ENCODE measurements around the gene ETNPPL. TPM values are rescaled to one million over a fixed set of nuclear protein-coding genes. Genes with fewer than 3 reads are reported as not detected.

ETNPPL gene
- total and polyA plus RNA-seq, 8 donors, result 0.25 TPM; not detected in 7

DNA sequence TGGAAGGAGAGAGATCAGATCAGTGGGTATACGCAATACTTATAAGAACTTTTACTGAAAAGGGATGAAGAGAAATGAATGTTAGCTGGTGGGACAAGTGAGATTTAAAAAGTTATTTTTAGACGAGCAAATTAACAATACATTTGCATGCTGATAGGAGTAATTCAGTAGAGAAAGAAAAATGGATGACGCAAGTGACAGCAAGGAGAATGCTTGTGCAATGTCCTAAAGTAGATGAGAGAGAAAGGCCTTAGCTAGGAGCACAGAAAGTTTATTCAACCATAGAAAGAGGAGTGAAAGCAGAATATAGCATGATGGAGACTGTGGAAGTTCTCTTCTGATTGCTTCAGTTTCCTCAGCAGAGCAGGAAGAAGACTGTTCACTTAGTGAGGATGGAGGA lies 66.7 kb downstream of the ETNPPL start:
- TF ChIP-seq, protein P1, sequence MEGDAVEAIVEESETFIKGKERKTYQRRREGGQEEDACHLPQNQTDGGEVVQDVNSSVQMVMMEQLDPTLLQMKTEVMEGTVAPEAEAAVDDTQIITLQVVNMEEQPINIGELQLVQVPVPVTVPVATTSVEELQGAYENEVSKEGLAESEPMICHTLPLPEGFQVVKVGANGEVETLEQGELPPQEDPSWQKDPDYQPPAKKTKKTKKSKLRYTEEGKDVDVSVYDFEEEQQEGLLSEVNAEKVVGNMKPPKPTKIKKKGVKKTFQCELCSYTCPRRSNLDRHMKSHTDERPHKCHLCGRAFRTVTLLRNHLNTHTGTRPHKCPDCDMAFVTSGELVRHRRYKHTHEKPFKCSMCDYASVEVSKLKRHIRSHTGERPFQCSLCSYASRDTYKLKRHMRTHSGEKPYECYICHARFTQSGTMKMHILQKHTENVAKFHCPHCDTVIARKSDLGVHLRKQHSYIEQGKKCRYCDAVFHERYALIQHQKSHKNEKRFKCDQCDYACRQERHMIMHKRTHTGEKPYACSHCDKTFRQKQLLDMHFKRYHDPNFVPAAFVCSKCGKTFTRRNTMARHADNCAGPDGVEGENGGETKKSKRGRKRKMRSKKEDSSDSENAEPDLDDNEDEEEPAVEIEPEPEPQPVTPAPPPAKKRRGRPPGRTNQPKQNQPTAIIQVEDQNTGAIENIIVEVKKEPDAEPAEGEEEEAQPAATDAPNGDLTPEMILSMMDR (IDR thresholded peaks at IDR 0.05), result no peak
- intact Hi-C loops (cut with DNase I), result no loop called here
- ATAC-seq (no peak), FAIRE-seq (no peak), DNase-seq (no peak)
- no peak overlapping the region for H3K27ac ChIP-seq
- no peaks in the 10 kb centered on the region for H3K9me3 ChIP-seq
- no peaks in the 10 kb centered on the region for H3K4me1 ChIP-seq
- H3K27me3 ChIP-seq, result no peaks in the 10 kb centered on the region
- 79 to 84% methylated on average over 3 of the region's 3 CpGs for WGBS, 2 donors
- H3K36me3 ChIP-seq, result no peaks in the 10 kb centered on the region
- H3K4me3 ChIP-seq, result no peak overlapping the region

GRCh38 chr4:108695062-108695461 lies 67.8 kb downstream of the ETNPPL start:
- 80 to 83% methylated on average over 1 of the region's 1 CpG for WGBS, 2 donors
- intact Hi-C loops (cut with DNase I), result no loop called here
- H3K4me3 ChIP-seq, result no peak overlapping the region
- no peaks in the 10 kb centered on the region for H3K4me1 ChIP-seq
- no peaks in the 10 kb centered on the region for H3K9me3 ChIP-seq
- TF ChIP-seq, protein P1 (IDR thresholded peaks at IDR 0.05), result no peak
- no peak for ATAC-seq
- H3K27ac ChIP-seq, result no peak overlapping the region
- FAIRE-seq, result no peak
- DNase-seq, result no peak
- no peaks in the 10 kb centered on the region for H3K36me3 ChIP-seq
- no peaks in the 10 kb centered on the region for H3K27me3 ChIP-seq

DNA sequence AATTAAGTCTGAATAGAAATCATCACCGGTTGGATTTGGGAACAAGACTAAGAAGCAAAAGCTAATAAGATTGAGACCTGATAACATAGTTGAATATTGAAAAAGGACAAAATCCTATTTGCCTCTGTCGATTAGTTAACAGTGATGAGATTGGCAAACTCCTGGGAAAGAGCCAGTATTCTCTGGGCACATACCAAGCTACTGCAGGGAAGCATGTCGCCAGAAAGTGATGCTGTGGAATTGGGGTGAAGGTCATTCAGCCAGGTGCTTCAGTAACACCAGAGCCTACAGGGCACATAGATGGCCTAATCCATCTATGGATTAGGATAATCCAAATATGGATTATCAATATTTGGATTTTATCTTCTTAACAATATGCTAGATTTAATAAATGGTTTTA lies 68.4 kb downstream of the ETNPPL start:
- intact Hi-C loops (cut with DNase I), result no loop called here
- H3K4me1 ChIP-seq, result no peaks in the 10 kb centered on the region
- H3K36me3 ChIP-seq, result no peaks in the 10 kb centered on the region
- no peak overlapping the region for H3K27ac ChIP-seq
- no peak for DNase-seq
- 42 to 55% methylated on average over 3 of the region's 3 CpGs for WGBS, 2 donors
- H3K9me3 ChIP-seq, result no peaks in the 10 kb centered on the region
- FAIRE-seq, result no peak
- ATAC-seq, result no peak
- H3K27me3 ChIP-seq, result no peaks in the 10 kb centered on the region
- no peak overlapping the region for H3K4me3 ChIP-seq
- TF ChIP-seq, protein P1 (IDR thresholded peaks at IDR 0.05), result no peak

DNA sequence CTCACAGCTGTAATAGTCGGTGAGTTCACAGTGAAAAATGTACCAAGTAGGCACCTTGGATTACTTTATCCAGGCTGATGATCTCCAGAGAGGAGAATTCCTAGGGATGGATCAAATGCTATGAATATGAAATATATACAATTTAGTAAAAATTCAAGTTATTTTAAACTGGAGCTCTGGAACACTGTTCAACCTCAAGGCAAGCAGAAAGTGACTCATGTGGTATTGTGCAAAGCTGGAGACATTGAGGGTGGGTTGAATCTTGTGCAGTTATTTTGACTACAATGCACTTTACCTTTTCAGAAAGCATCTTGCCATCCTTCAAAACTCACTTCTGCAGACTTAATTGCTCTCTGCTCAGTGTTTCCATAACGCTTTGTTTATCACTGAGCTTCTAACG lies 69.0 kb downstream of the ETNPPL start:
- H3K4me3 ChIP-seq, result no peak overlapping the region
- no peaks in the 10 kb centered on the region for H3K4me1 ChIP-seq
- 80 to 81% methylated on average over 3 of the region's 3 CpGs for WGBS, 2 donors
- intact Hi-C loops (cut with DNase I), result no loop called here
- ATAC-seq, result no peak
- no peak for FAIRE-seq
- TF ChIP-seq, protein P1 (IDR thresholded peaks at IDR 0.05), result no peak
- no peaks in the 10 kb centered on the region for H3K9me3 ChIP-seq
- no peak for DNase-seq
- no peaks in the 10 kb centered on the region for H3K27me3 ChIP-seq
- no peaks in the 10 kb centered on the region for H3K36me3 ChIP-seq
- H3K27ac ChIP-seq, result no peak overlapping the region

DNA sequence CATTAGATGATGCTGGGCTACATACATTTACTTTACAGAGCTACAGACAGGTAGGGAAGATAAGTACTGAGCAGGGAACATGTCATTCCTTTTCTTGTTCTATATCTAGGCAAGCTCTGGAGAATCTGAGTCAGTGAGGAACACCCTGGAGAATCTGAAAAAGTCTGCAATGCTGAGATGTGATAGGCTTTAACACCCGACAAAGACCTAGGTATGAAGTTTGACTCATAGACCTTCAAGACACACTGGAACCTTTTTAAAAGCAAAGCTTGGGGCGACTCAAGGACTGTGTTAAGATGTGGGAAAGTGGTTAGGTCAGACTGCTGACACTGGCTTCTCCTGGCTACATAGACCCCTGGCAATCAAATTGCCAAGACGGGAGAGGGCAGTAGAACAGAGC lies 69.6 kb downstream of the ETNPPL start:
- Histone ChIP-seq H3K9me3 (no peaks in the 10 kb centered on the region), H3K36me3 (no peaks in the 10 kb centered on the region), H3K4me3 (no peak overlapping the region), H3K27ac (no peak overlapping the region), H3K4me1 (no peaks in the 10 kb centered on the region), H3K27me3 (no peaks in the 10 kb centered on the region)
- FAIRE-seq, result no peak
- DNase-seq, result no peak
- no peak for ATAC-seq
- 77 to 81% methylated on average over 3 of the region's 3 CpGs for WGBS, 2 donors
- TF ChIP-seq, protein P1 (IDR thresholded peaks at IDR 0.05), result no peak
- intact Hi-C loops (cut with DNase I), result no loop called here

Other genes with a start within 250 kb of the ETNPPL start
- 1,000 to 10,000 TPM in 2 of 6 donors, 100 to 1,000 TPM in 4; 706 to 1,254 (median 940) TPM for gene RPL34, start 142.5 kb downstream of the ETNPPL start, total RNA-seq
- 1,000 to 10,000 TPM; 3,291 to 3,620 TPM for gene RPL34, start 142.5 kb downstream of the ETNPPL start, polyA plus RNA-seq
- 10 to 100 TPM; 38.1 to 71.2 (median 60.6) TPM for gene OSTC, start 112.5 kb downstream of the ETNPPL start, total RNA-seq
- gene OSTC, start 112.5 kb downstream of the ETNPPL start, polyA plus RNA-seq, result 10 to 100 TPM; 53.0 to 75.4 TPM

Data from pancreas (tissue), 10 donors.